HCT116 (cell line): ENCODE results near the gene IL18RAP. TPM values are rescaled to one million over a fixed set of nuclear protein-coding genes. Genes with fewer than 3 reads are reported as not detected.

ENCODE experiments used
- ATAC-seq: fragments of 200-7000 bp; cut with Tn5 transposase; 2 replicates; pipeline ENCODE4 v1.9.1; 2020; ENCODE audit warnings: mild to moderate bottlenecking, moderate library complexity
- BruUV-seq: library from RNA; stranded (reverse); fragments of 400-500 nt; replicated peaks from 2 replicates; lab custom pipeline; 2021; lab: Mats Ljungman, UMichigan
- CTCF ChIA-PET: fragments of 300-600 bp; sonication (Branson Sonifier 250); formaldehyde crosslinking; loops from one replicate; lab custom pipeline; 2021; ENCODE audit warnings: antibody characterized with exemption; lab: Charles Lee
- POLR2A ChIA-PET: fragments of 300-600, 350-600 bp; sonication (Branson Sonifier 250); formaldehyde crosslinking; loops from one replicate; lab custom pipeline; 2021; ENCODE audit warnings: antibody characterized with exemption; lab: Charles Lee
- RAD21 ChIA-PET, 2 experiments: fragments of 300-600 bp; sonication (Branson Sonifier 250); formaldehyde crosslinking; loops; one replicate each; lab custom pipeline; 2023; ENCODE audit warnings: low total read pairs in 2 of 2; ENCODE audit not compliant: uncharacterized antibody in 2 of 2, unreplicated experiment in 2 of 2, low non-redundant PET in 1 of 2; lab: Charles Lee
- DNase-seq: peaks from one replicate; pipeline ENCODE4 v3.0.0-alpha.2; 2010; ENCODE audit warnings: low read depth, low spot score
- H2AFZ ChIP-seq: fragments of 200-600 bp; shearing (Covaris generic), sonication (generic); 2 replicates; pipeline ENCODE4 v1.6.1; 2017; ENCODE audit warnings: low read depth, mixed run types, mixed read lengths, antibody characterized with exemption, low read length; ENCODE audit not compliant: poor library complexity, severe bottlenecking
- H3K27ac ChIP-seq: 2 replicates; pipeline ENCODE4 v1.5.1; 2012; ENCODE audit warnings: low read depth, low read length
- H3K27me3 ChIP-seq: fragments of 200-600 bp; sonication (generic); 2 replicates; pipeline ENCODE4 v1.6.1; 2016; ENCODE audit warnings: mixed run types, low read length, mixed read lengths; ENCODE audit not compliant: insufficient read depth
- H3K36me3 ChIP-seq, 2 experiments: fragments of 200-500 bp in 1 of 2; fragments of 200-600 bp in 1 of 2; sonication (Bioruptor generic) in 1 of 2; sonication (generic) in 1 of 2; 2 replicates each; pipeline versions ENCODE4 v1.5.1 to v1.6.1; 2014 to 2016; ENCODE audit warnings: low read length in 2 of 2, inconsistent platforms in 1 of 2, mixed read lengths in 1 of 2, mixed run types in 1 of 2; ENCODE audit not compliant: insufficient read depth in 2 of 2, control insufficient read depth in 1 of 2
- H3K4me1 ChIP-seq, 2 experiments: fragments of 200-600 bp in 1 of 2; sonication (generic) in 1 of 2; 2 replicates each; pipeline versions ENCODE4 v1.5.1 to v1.6.1; 2012 to 2017; ENCODE audit warnings: low read length in 2 of 2, inconsistent platforms in 1 of 2, mild to moderate bottlenecking in 1 of 2, mixed read lengths in 1 of 2, mixed run types in 1 of 2, moderate library complexity in 1 of 2; ENCODE audit not compliant: insufficient read depth in 2 of 2, control insufficient read depth in 1 of 2
- H3K4me2 ChIP-seq: fragments of 200-600 bp; sonication (generic); 2 replicates; pipeline ENCODE4 v1.6.1; 2017; ENCODE audit warnings: mixed run types, low read length, mixed read lengths
- H3K4me3 ChIP-seq, 2 experiments: fragments of 200-600 bp in 1 of 2; sonication (generic) in 1 of 2; replicated peaks in 1 of 2; 2 replicates each; pipeline ENCODE4 v1.5.1; 2011 to 2016; ENCODE audit warnings: low read length in 2 of 2, control low read depth in 1 of 2, low read depth in 1 of 2, mild to moderate bottlenecking in 1 of 2, mixed read lengths in 1 of 2, mixed run types in 1 of 2
- H3K79me2 ChIP-seq: fragments of 200-600 bp; sonication (generic); 2 replicates; pipeline ENCODE4 v1.6.1; 2017; ENCODE audit warnings: mild to moderate bottlenecking, mixed run types, low read length, moderate library complexity, mixed read lengths; ENCODE audit not compliant: insufficient read depth
- H3K9ac ChIP-seq: fragments of 200-600 bp; sonication (generic); 2 replicates; pipeline ENCODE4 v1.6.1; 2016; ENCODE audit warnings: low read length, mixed read lengths
- H3K9me2 ChIP-seq: fragments of 200-600 bp; sonication (generic), shearing (Covaris generic); 2 replicates; pipeline ENCODE4 v1.6.1; 2017; ENCODE audit warnings: mixed run types, mild to moderate bottlenecking, moderate library complexity; ENCODE audit not compliant: insufficient read depth
- H3K9me3 ChIP-seq, 2 experiments: fragments of 200-500 bp in 1 of 2; fragments of 200-600 bp in 1 of 2; sonication (Bioruptor generic) in 1 of 2; sonication (generic) in 1 of 2; 2 replicates each; pipeline ENCODE4 v1.6.1; 2014 to 2017; ENCODE audit warnings: low read length in 2 of 2, mixed read lengths in 2 of 2, inconsistent platforms in 1 of 2, low read depth in 1 of 2, mild to moderate bottlenecking in 1 of 2, mixed run types in 1 of 2, moderate library complexity in 1 of 2; ENCODE audit not compliant: control insufficient read depth in 1 of 2, insufficient read depth in 1 of 2
- H4K20me1 ChIP-seq: fragments of 200-600 bp; sonication (generic), shearing (Covaris generic); 2 replicates; pipeline ENCODE4 v1.6.1; 2017; ENCODE audit warnings: mixed run types, mild to moderate bottlenecking, moderate library complexity; ENCODE audit not compliant: insufficient read depth
- CEBPB ChIP-seq: IDR thresholded peaks from 2 replicates; pipeline ENCODE4 v1.6.1; 2012; ENCODE audit warnings: low read depth
- CTCF ChIP-seq, 3 experiments: fragments of 200-600 bp in 1 of 3; sonication (generic) in 1 of 3; IDR thresholded peaks in 2 of 3; conservative IDR thresholded peaks in 1 of 3; 2 replicates each; pipeline ENCODE4 v1.5.1; 2012 to 2017; ENCODE audit warnings: low read depth in 2 of 3, low read length in 2 of 3, antibody characterized with exemption in 1 of 3, borderline replicate concordance in 1 of 3, control low read depth in 1 of 3, mild to moderate bottlenecking in 1 of 3, mixed read lengths in 1 of 3, mixed run types in 1 of 3, moderate library complexity in 1 of 3; ENCODE audit not compliant: insufficient read depth in 1 of 3
- EGR1 ChIP-seq: IDR thresholded peaks from 2 replicates; pipeline ENCODE4 v1.6.1; 2012; ENCODE audit warnings: low read depth
- ELF1 ChIP-seq: IDR thresholded peaks from 2 replicates; pipeline ENCODE4 v1.6.1; 2012; ENCODE audit warnings: low read depth, borderline replicate concordance
- EZH2 ChIP-seq: fragments of 200-600 bp; sonication (generic); IDR thresholded peaks from 2 replicates; pipeline ENCODE4 v1.6.1; 2017; ENCODE audit warnings: antibody characterized with exemption, mixed run types
- EZH2phosphoT487 ChIP-seq: fragments of 200-600 bp; IDR thresholded peaks from 2 replicates; pipeline ENCODE4 v1.6.1; 2018; ENCODE audit warnings: antibody characterized with exemption, borderline replicate concordance
- FOSL1 ChIP-seq: IDR thresholded peaks from 2 replicates; pipeline ENCODE4 v1.6.1; 2012; ENCODE audit warnings: low read depth
- JUND ChIP-seq: IDR thresholded peaks from 2 replicates; pipeline ENCODE4 v1.6.1; 2012
- POLR2AphosphoS5 ChIP-seq: IDR thresholded peaks from 2 replicates; pipeline ENCODE4 v1.6.1; 2011; ENCODE audit warnings: mild to moderate bottlenecking, low read depth, low read length, moderate library complexity
- RAD21 ChIP-seq: IDR thresholded peaks from 2 replicates; pipeline ENCODE4 v1.6.1; 2012; ENCODE audit warnings: low read depth, mild to moderate bottlenecking
- SIN3A ChIP-seq: IDR thresholded peaks from 2 replicates; pipeline ENCODE4 v1.6.1; 2012; ENCODE audit warnings: low read depth
- SP1 ChIP-seq: IDR thresholded peaks from 2 replicates; pipeline ENCODE4 v1.6.1; 2012; ENCODE audit warnings: low read depth
- SRF ChIP-seq: IDR thresholded peaks from 2 replicates; pipeline ENCODE4 v1.6.1; 2012; ENCODE audit warnings: low read depth
- TCF7L2 ChIP-seq: IDR thresholded peaks from 2 replicates; pipeline ENCODE4 v1.7.0; 2011; ENCODE audit warnings: borderline replicate concordance, inconsistent platforms; ENCODE audit not compliant: insufficient read depth, insufficient read length; ENCODE audit errors: extremely low read depth
- YY1 ChIP-seq: IDR thresholded peaks from 2 replicates; pipeline ENCODE4 v1.6.1; 2011; ENCODE audit warnings: low read length, low read depth, moderate library complexity, mild to moderate bottlenecking; ENCODE audit not compliant: insufficient replicate concordance; ENCODE audit errors: extremely low read depth
- ZFX ChIP-seq: fragments of 450-650 bp; IDR thresholded peaks from 2 replicates; pipeline ENCODE4 v1.6.1; 2017
- ZNF274 ChIP-seq: fragments of 200-500 bp; sonication (Bioruptor generic); IDR thresholded peaks from 2 replicates; pipeline ENCODE4 v1.6.1; 2014; ENCODE audit warnings: mild to moderate bottlenecking, low read depth, low read length, inconsistent platforms
- intact Hi-C: fragments of 100-400 bp; cut with micrococcal nuclease; formaldehyde crosslinking; loops from 2 replicates; pipeline ENCODE4 v1.10.0; 2022
- total RNA-seq: library from RNA; stranded (reverse); gene quantifications from one replicate; pipeline ENCODE4 v1.2.1, GENCODE V29; 2021; ENCODE audit not compliant: unreplicated experiment
- TF ChIP-seq, protein P1 (sequence below): IDR thresholded peaks from 2 replicates; pipeline ENCODE4 v1.6.1; 2012
- TF ChIP-seq, protein P2 (sequence below): IDR thresholded peaks from 2 replicates; pipeline ENCODE4 v1.6.1; 2012; ENCODE audit warnings: low read depth

IL18RAP gene
- total RNA-seq, 1 experiment from 2014 or later = not detected

DNA sequence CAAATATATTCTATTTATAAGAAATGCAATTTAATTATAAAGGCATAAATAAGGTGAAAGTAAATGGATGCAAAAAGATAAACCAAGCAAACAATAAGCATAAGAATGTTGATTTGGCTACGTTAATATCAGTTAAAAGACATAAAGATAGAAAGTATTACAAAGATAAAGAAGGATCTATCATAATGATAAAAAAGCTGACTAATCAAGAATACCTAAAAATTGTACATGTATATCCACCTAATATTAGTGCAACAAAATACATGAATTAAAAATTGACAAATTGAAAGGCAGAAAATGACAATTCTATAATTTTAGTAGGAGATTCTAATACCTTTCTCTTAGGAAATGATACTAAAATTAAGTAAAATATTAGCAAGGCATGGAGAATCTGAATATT lies 71.6 kb downstream of the IL18RAP start:
- Histone ChIP-seq H3K4me1 (no peaks in the 10 kb centered on the region), H3K4me3 (no peak overlapping the region), H3K36me3 (no peaks in the 10 kb centered on the region), H3K9ac (no peak overlapping the region), H3K79me2 (no peaks in the 10 kb centered on the region), H3K4me2 (no peak overlapping the region), H4K20me1 (no peaks in the 10 kb centered on the region), H3K27ac (no peak overlapping the region), H3K27me3 (no peaks in the 10 kb centered on the region), H3K9me3 (no peaks in the 10 kb centered on the region), H2AFZ (no peak overlapping the region), H3K9me2 (no peaks in the 10 kb centered on the region)
- RAD21 ChIA-PET = no interaction called here
- CTCF ChIA-PET = no interaction called here
- DNase-seq = no peak
- BruUV-seq = no TSS peak
- intact Hi-C loops = no loop called here
- ATAC-seq = no peak
- POLR2A ChIA-PET = no interaction called here
- TF ChIP-seq ELF1 = no peak
- TF ChIP-seq CEBPB = no peak
- no peak for TF ChIP-seq JUND
- TF ChIP-seq ZFX = no peak
- TF ChIP-seq TCF7L2 = no peak
- TF ChIP-seq RAD21 = no peak
- TF ChIP-seq SP1 = no peak
- no peak for TF ChIP-seq FOSL1
- TF ChIP-seq, protein P1, sequence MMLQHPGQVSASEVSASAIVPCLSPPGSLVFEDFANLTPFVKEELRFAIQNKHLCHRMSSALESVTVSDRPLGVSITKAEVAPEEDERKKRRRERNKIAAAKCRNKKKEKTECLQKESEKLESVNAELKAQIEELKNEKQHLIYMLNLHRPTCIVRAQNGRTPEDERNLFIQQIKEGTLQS = no peak
- TF ChIP-seq, protein P2, sequence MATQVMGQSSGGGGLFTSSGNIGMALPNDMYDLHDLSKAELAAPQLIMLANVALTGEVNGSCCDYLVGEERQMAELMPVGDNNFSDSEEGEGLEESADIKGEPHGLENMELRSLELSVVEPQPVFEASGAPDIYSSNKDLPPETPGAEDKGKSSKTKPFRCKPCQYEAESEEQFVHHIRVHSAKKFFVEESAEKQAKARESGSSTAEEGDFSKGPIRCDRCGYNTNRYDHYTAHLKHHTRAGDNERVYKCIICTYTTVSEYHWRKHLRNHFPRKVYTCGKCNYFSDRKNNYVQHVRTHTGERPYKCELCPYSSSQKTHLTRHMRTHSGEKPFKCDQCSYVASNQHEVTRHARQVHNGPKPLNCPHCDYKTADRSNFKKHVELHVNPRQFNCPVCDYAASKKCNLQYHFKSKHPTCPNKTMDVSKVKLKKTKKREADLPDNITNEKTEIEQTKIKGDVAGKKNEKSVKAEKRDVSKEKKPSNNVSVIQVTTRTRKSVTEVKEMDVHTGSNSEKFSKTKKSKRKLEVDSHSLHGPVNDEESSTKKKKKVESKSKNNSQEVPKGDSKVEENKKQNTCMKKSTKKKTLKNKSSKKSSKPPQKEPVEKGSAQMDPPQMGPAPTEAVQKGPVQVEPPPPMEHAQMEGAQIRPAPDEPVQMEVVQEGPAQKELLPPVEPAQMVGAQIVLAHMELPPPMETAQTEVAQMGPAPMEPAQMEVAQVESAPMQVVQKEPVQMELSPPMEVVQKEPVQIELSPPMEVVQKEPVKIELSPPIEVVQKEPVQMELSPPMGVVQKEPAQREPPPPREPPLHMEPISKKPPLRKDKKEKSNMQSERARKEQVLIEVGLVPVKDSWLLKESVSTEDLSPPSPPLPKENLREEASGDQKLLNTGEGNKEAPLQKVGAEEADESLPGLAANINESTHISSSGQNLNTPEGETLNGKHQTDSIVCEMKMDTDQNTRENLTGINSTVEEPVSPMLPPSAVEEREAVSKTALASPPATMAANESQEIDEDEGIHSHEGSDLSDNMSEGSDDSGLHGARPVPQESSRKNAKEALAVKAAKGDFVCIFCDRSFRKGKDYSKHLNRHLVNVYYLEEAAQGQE = no peak
- no peak for TF ChIP-seq EZH2phosphoT487
- no peak for TF ChIP-seq SIN3A
- no peak for TF ChIP-seq CTCF (IDR thresholded peaks at IDR 0.05 in 2 of 3, conservative IDR thresholded peaks at IDR 0.05 in 1 of 3; ENCODE audit: borderline replicate concordance in 1 of 3, insufficient read depth in 1 of 3, low read depth in 2 of 3, low read length in 2 of 3)
- TF ChIP-seq POLR2AphosphoS5 = no peak
- no peak for TF ChIP-seq YY1
- no peak for TF ChIP-seq EZH2
- no peak for TF ChIP-seq ZNF274
- no peak for TF ChIP-seq EGR1
- no peak for TF ChIP-seq SRF
